Adrenal gland (tissue), 12 donors: Measurements from ENCODE around the gene TSPAN15. TPM values are rescaled to one million over a fixed set of nuclear protein-coding genes. Genes with fewer than 3 reads are reported as not detected.

Source experiments
- DNase-seq, 7 donors: peaks; one replicate each; pipeline ENCODE4 v3.0.0-alpha.2; 2019 to 2020
- H3K27ac ChIP-seq, 5 donors: fragments of 200-600 bp; sonication (generic) in 4 of 5; 1 replicate in 3 of 5; 2 replicates in 2 of 5; pipeline versions ENCODE4 v1.5.1 to v1.8.0; 2016 to 2020; ENCODE audit warnings: mild to moderate bottlenecking in 1 of 5
- H3K27me3 ChIP-seq: fragments of 200-600 bp; 2 replicates; pipeline ENCODE4 v1.8.0; 2021
- H3K36me3 ChIP-seq, 2 donors: fragments of 200-600 bp; replicated peaks in 1 of 2; 1 replicate in 1 of 2; 2 replicates in 1 of 2; pipeline versions ENCODE4 v1.5.1 to v1.8.0; 2018 to 2022
- H3K4me1 ChIP-seq, 2 donors: fragments of 200-600 bp; replicated peaks in 1 of 2; 1 replicate in 1 of 2; 2 replicates in 1 of 2; pipeline versions ENCODE4 v1.5.1 to v1.8.0; 2018 to 2021
- H3K4me3 ChIP-seq, 4 donors: fragments of 200-600 bp; sonication (generic) in 3 of 4; one replicate each; pipeline ENCODE4 v1.5.1; 2016 to 2018
- H3K9me3 ChIP-seq, 3 donors: fragments of 200-600 bp; sonication (generic) in 1 of 3; replicated peaks in 1 of 3; 1 replicate in 2 of 3; 2 replicates in 1 of 3; pipeline versions ENCODE4 v1.5.1 to v1.8.0; 2016 to 2021
- POLR2A ChIP-seq, 2 donors: fragments of 450-650 bp; IDR thresholded peaks; one replicate each; pipeline ENCODE4 v1.6.1; 2017; ENCODE audit warnings: antibody characterized with exemption in 2 of 2, mild to moderate bottlenecking in 2 of 2, moderate library complexity in 1 of 2
- WGBS, 4 donors: extraction: QIAGEN DNeasy Blood & Tissue Kit in 2 of 4; methylation state at CpG; one replicate each; pipeline versions ENCODE4 v1.1.5 to v1.1.7; 2013 to 2017; 5-methylcytosine and 5-hydroxymethylcytosine counted together
- intact Hi-C, 2 donors: fragments of 100-400 bp; cut with DNase I; formaldehyde crosslinking; loops; one replicate each; pipeline versions ENCODE4 v1.14.1 to v1.15.0; 2022 to 2023
- polyA plus RNA-seq, 3 donors: library from polyadenylated mRNA; stranded (reverse); fragments of 200-250 nt in 2 of 3; fragments of 350-450 nt in 1 of 3; fragmentation: Illumina TruSeq in 1 of 3; extraction: RNeasy Lipid Tissue Mini Kit (QIAGEN cat#74804) in 1 of 3; gene quantifications; one replicate each; pipeline ENCODE4 v1.2.3, GENCODE V29; 2013 to 2014
- total RNA-seq, 9 donors: library from RNA; depleted of rRNA in 4 of 9; stranded (reverse); fragments of >200 nt in 4 of 9; fragments of 120-200 nt in 1 of 9; fragmentation: NEBNext Ultra II Directional in 1 of 9; extraction: Animal tissue kit (Norgen Biotek cat#: 25700) in 1 of 9; gene quantifications; one replicate each; pipeline versions ENCODE4 v1.1.0 to v1.2.4, GENCODE V29; 2013 to 2023
- TF ChIP-seq, protein P1 (sequence below), 6 experiments: fragments of 450-650 bp in 4 of 6; fragments of 200-600 bp in 2 of 6; sonication (generic) in 1 of 6; IDR thresholded peaks; 1 replicate in 5 of 6; 2 replicates in 1 of 6; pipeline versions ENCODE4 v1.5.1 to v1.8.0; 2016 to 2021; ENCODE audit warnings: antibody characterized with exemption in 6 of 6, mild to moderate bottlenecking in 2 of 6, moderate library complexity in 1 of 6
- donor health status: healthy with polysubstance abuse.
- donor health status: Bipolar disorder and iron deficiency.
- donor health status: DM: yes; HTN: yes; CAD: no.
- donor health status: DM: no; HTN: no; CAD: no.
- donor health status: DM: no; HTN: no; CAD: no.
- donor health status: DM: yes; HTN: yes; CAD: no.

The TSPAN15 gene
- total and polyA plus RNA-seq, 12 donors, result 5.6 to 14.8 (median 10.8) TPM

DNA sequence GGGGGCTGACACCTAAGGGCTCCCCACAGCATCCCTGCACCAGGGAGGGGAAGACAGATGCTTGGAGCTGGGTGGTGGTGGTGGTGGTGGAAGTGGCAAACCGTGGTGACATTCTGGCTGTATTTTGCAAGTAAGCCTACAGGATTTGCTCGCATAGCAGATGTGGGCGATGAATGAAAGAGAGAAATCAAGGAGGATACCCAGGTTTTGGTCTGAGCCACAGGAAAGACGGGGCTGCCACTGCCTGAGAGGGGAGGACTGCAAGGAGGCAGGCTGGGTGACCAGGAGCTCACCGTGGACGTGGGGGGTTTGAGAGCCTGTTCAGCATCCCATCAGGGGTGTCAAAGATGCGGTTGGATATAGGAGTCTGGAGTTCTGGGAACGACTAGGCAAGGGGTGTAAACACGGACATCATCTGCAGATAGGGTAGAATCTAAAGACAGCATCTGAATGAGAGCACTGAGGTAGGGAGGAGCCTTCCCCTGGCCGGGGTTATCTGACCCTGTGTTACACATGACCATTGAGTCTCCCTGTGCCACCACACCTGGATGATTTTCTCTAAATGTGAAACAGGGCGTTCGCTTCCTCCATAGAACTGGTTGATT is 49.7 kb downstream of the TSPAN15 start:
- Histone ChIP-seq H3K36me3 (no peaks in the 10 kb centered on the region), H3K27ac (no peak overlapping the region), H3K9me3 (no peaks in the 10 kb centered on the region), H3K4me3 (no peak overlapping the region), H3K4me1 (no peaks in the 10 kb centered on the region), H3K27me3 (no peaks in the 10 kb centered on the region)
- WGBS, 4 donors, result 87 to 93% (median 88%) methylated on average over 12 of the region's 12 CpGs
- TF ChIP-seq POLR2A (IDR thresholded peaks at IDR 0.05), result no peak
- TF ChIP-seq, protein P1, sequence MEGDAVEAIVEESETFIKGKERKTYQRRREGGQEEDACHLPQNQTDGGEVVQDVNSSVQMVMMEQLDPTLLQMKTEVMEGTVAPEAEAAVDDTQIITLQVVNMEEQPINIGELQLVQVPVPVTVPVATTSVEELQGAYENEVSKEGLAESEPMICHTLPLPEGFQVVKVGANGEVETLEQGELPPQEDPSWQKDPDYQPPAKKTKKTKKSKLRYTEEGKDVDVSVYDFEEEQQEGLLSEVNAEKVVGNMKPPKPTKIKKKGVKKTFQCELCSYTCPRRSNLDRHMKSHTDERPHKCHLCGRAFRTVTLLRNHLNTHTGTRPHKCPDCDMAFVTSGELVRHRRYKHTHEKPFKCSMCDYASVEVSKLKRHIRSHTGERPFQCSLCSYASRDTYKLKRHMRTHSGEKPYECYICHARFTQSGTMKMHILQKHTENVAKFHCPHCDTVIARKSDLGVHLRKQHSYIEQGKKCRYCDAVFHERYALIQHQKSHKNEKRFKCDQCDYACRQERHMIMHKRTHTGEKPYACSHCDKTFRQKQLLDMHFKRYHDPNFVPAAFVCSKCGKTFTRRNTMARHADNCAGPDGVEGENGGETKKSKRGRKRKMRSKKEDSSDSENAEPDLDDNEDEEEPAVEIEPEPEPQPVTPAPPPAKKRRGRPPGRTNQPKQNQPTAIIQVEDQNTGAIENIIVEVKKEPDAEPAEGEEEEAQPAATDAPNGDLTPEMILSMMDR (IDR thresholded peaks at IDR 0.05), result no peak
- peak in 1 of 7 donors; percentile 28 for DNase-seq
- intact Hi-C loops, result no loop called here

DNA sequence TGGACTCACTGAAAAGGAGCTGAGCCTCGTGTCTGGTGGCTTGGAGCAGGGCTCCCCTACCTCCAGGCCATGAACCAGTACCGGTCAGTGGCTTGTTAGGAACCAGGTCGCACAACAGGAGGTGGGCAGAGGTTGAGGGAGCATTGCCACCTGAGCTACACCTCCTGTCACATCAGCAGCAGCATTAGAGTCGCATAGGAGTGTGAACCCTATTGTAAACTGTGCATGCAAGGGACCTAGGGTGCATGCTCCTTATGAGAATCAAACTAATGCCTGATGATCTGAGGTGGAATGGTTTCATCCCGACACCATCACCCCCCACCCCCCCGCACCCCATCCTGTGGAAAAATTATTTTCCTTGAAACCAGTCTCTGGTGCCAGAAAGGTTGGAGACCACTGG is 50.4 kb downstream of the TSPAN15 start:
- Histone ChIP-seq H3K4me1 (no peaks in the 10 kb centered on the region), H3K27me3 (no peaks in the 10 kb centered on the region), H3K36me3 (no peaks in the 10 kb centered on the region), H3K4me3 (no peak overlapping the region), H3K27ac (no peak overlapping the region), H3K9me3 (no peaks in the 10 kb centered on the region)
- intact Hi-C loops, result no loop called here
- peak in 1 of 7 donors; percentile 9 for DNase-seq
- no peak for TF ChIP-seq POLR2A (IDR thresholded peaks at IDR 0.05)
- TF ChIP-seq, protein P1 (IDR thresholded peaks at IDR 0.05), result no peak
- WGBS, 4 donors, result 78 to 90% (median 86%) methylated on average over 5 to 6 of the region's 6 CpGs

DNA sequence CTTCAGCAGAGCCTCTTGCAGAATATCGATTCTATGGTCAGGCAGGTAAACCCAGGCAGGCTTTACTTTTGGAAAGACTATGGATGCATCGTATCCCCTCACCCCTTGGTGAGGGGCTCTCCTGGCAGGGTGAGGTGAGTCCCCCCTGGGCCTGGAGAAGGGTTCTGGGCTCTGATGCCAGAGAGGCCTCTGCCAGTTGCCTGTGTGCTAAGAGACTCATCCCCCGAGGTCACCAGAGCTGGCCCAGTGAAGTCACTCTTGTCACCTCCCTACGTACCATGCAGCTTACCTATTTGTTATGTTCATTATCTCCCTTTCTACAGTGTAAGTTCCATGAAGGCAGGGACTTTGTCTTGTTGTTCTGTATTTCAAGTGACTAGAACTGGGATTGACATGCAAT is 51.3 kb downstream of the TSPAN15 start:
- Histone ChIP-seq H3K4me1 (no peaks in the 10 kb centered on the region), H3K27me3 (no peaks in the 10 kb centered on the region), H3K27ac (no peak overlapping the region), H3K9me3 (no peaks in the 10 kb centered on the region), H3K36me3 (no peaks in the 10 kb centered on the region), H3K4me3 (no peak overlapping the region)
- WGBS, 4 donors, result 79 to 97% (median 96%) methylated on average over 2 to 4 of the region's 4 CpGs
- no peak for TF ChIP-seq POLR2A (IDR thresholded peaks at IDR 0.05)
- TF ChIP-seq, protein P1 (IDR thresholded peaks at IDR 0.05), result no peak
- peak in 1 of 7 donors; percentile 25 for DNase-seq
- intact Hi-C loops, result no loop called here

DNA sequence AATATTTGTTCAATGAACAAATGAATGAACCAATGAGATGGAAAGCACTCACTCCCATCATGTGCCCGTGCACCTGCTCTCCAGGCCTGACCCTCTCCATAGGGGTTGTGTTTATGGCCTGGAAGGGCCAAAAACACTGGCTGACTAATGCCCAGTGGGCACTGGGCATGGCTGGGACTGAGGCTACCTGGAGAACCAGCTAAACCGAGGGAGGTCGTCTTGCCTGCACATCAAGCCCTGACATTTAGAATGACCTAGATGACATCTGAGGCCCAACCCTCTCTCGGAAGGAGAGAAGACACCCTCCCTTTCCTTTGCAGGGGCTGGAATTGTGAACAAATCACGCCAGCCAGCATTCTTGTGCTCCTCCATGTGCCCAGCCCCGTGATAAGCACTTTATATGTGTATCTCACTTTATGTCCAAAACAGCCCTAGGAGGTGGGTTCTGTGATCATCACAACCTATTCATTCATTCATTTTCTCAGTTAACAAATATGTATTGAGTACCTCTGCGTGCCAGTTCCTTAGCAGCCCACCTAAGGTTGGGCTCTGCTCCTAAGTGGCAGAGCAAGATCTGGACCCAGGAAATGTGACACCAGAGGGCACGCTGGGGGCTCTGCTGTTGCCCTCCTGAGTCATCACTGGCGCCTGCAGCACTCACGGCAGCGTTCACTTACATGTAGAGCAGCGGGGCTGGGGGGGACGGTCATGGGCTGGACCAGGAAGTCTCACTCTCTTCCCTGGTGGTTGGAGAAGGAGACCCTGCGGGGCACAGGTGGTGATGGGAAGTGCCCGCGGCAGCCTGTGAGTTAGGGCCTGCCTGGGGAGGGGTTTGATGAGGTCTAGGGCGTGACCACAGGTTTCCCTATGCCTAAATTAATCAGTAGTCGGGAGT is 52.0 kb downstream of the TSPAN15 start:
- no peak overlapping the region for H3K4me3 ChIP-seq
- no peaks in the 10 kb centered on the region for H3K27me3 ChIP-seq
- WGBS, 4 donors, result 80 to 88% (median 84%) methylated on average over 10 to 18 of the region's 18 CpGs
- no peak for TF ChIP-seq POLR2A (IDR thresholded peaks at IDR 0.05)
- TF ChIP-seq, protein P1 (IDR thresholded peaks at IDR 0.05), result no peak
- no peaks in the 10 kb centered on the region for H3K9me3 ChIP-seq
- H3K27ac ChIP-seq, result no peak overlapping the region
- no peaks in the 10 kb centered on the region for H3K4me1 ChIP-seq
- intact Hi-C loops, result no loop called here
- DNase-seq, result no peak
- no peaks in the 10 kb centered on the region for H3K36me3 ChIP-seq
